ENCODE measurements around the gene AP3M1. TPM values are rescaled to one million over a fixed set of nuclear protein-coding genes. Genes with fewer than 3 reads are reported as not detected.

AP3M1 gene
- total RNA-seq, 1 experiment from 2014 or later: 37.4 TPM

DNA sequence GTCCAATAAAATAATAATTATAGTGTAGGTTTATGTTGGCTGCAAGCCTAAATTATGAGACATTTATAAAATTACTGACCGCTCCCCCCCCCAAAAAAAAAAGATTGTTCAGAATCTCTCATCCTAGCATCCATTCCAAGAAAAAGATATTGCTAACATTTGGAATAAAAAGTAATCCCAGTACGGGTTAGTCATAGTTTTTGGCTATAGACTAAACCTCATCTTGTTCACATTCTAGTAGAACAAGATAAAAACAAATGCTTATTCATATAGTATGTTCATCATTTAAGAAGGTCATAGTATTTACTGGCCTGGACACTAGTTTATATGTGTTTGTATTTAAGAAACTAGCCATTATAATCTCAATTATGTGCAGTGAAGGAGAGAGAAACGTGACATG lies 44.4 kb upstream of the AP3M1 start:
- no peak overlapping the region for H3T11ph ChIP-seq (ENCODE audit: low read length)
- WGBS (ENCODE audit: extremely low coverage, insufficient read length, low lambda C conversion rate): no CpG with 5 or more reads among the region's 3 CpGs

More for the DNA sequence above, 44.4 kb upstream of the AP3M1 start:
- Mint-ChIP-seq H3K4me3 (no peak overlapping the region), H3K36me3 (ENCODE audit: insufficient read depth in 1 of 3, low read depth in 3 of 3) (0 out of 7 replicates have a peak, but pooled peaks cover 0 to 3% (median 0%) of the 10 kb centered on the region in 3 experiments), H3K27me3 (ENCODE audit: low read depth) (no peaks in the 10 kb centered on the region), H3K4me1 (peaks cover 14 to 19% of the 10 kb centered on the region in 2 experiments), H3K9me3 (no peaks in the 10 kb centered on the region), H3K27ac (no peak overlapping the region)
- no peaks in the 10 kb centered on the region for H3K9me3 ChIP-seq (ENCODE audit: control insufficient read depth, low read depth, low read length)
- no peak overlapping the region for H2BK20ac ChIP-seq (ENCODE audit: low read depth, low read length, poor library complexity, severe bottlenecking)
- no peak overlapping the region for H3K56ac ChIP-seq (ENCODE audit: insufficient read length, low read depth, low read length)
- H3K4me1 ChIP-seq (ENCODE audit: insufficient read depth, low read length): no peaks in the 10 kb centered on the region; the same call in 1 of the 2 replicates
- no peak for DNase-seq
- no peak overlapping the region for H3K14ac ChIP-seq (ENCODE audit: insufficient read depth, low read length)
- TF ChIP-seq CTCF (conservative IDR thresholded peaks at IDR 0.05): no peak
- no peak overlapping the region for H4K8ac ChIP-seq (replicated peaks; ENCODE audit: insufficient read length, low read depth, low read length)
- H3K27me3 ChIP-seq (ENCODE audit: insufficient read depth, low read length): no peaks in the 10 kb centered on the region
- H3K23me2 ChIP-seq (ENCODE audit: insufficient read length, low read depth, low read length, poor library complexity, severe bottlenecking): no peaks in the 10 kb centered on the region
- no peak overlapping the region for H3K23ac ChIP-seq (ENCODE audit: insufficient read length, low read depth, low read length)
- H3K9ac ChIP-seq (ENCODE audit: extremely low read depth, insufficient read length, low read length): no peak overlapping the region
- no peak overlapping the region for H2AFZ ChIP-seq (ENCODE audit: low read length)
- H2BK12ac ChIP-seq (ENCODE audit: insufficient read length, low read depth, low read length): no peak overlapping the region
- no peak overlapping the region for H3K18ac ChIP-seq (ENCODE audit: insufficient read length, low read depth, low read length)
- no peak overlapping the region for H2AK5ac ChIP-seq (ENCODE audit: insufficient read length, low read length)
- H2BK5ac ChIP-seq (ENCODE audit: insufficient read length, low read length): no peak overlapping the region
- no peak overlapping the region for H3K4me2 ChIP-seq (ENCODE audit: insufficient read depth, insufficient read length, low read length)
- H3K27ac ChIP-seq (ENCODE audit: insufficient read length, low read depth, low read length): no peak overlapping the region
- H3K79me1 ChIP-seq (ENCODE audit: insufficient read depth, low read depth, low read length, poor library complexity, severe bottlenecking): peaks cover 3% of the 10 kb centered on the region
- H4K20me1 ChIP-seq (ENCODE audit: control insufficient read depth, insufficient read depth, insufficient read length): no peaks in the 10 kb centered on the region
- H2BK15ac ChIP-seq (ENCODE audit: low read depth, low read length): no peak overlapping the region
- H4K5ac ChIP-seq (ENCODE audit: insufficient read length, low read depth, low read length): no peak overlapping the region
- no peak overlapping the region for H2BK120ac ChIP-seq (ENCODE audit: low read depth, low read length, poor library complexity, severe bottlenecking)
- no peaks in the 10 kb centered on the region for H3K79me2 ChIP-seq (ENCODE audit: insufficient read depth, low read length)
- no peak overlapping the region for H3K4ac ChIP-seq (ENCODE audit: low read depth, low read length)
- H4K91ac ChIP-seq (ENCODE audit: insufficient read length, low read depth, low read length): no peak overlapping the region

All from H9 (cell line).